ENCODE measurements around the gene TSSK3. TPM values are rescaled to one million over a fixed set of nuclear protein-coding genes. Genes with fewer than 3 reads are reported as not detected.

The TSSK3 gene
- total and polyA plus RNA-seq, 2 donors, result 0.28 to 2.6 TPM

- H3K27me3 ChIP-seq (ENCODE audit: control insufficient read depth in 2 of 2, insufficient read depth in 1 of 2, low read length in 1 of 2), result peaks cover 4 to 15% of the 10 kb centered on the region in 2 donors
- H3K4me3 ChIP-seq (ENCODE audit: low read length in 2 of 2), result no peak overlapping the region
- H3K9me3 ChIP-seq (ENCODE audit: control insufficient read depth in 2 of 2, insufficient read depth in 1 of 2, low read length in 1 of 2), result no peaks in the 10 kb centered on the region
- 94% methylated on average over 1 of the region's 1 CpG for WGBS
- no peak for DNase-seq (ENCODE audit: low read depth in 6 of 9, low spot score in 9 of 9)
- peaks cover 2 to 5% of the 10 kb centered on the region in 2 donors for H3K36me3 ChIP-seq (ENCODE audit: control insufficient read depth in 2 of 2, insufficient read depth in 2 of 2, low read length in 1 of 2)
- H3K27ac ChIP-seq (ENCODE audit: low read depth in 1 of 2, low read length in 1 of 2), result no peak overlapping the region
- H3K4me1 ChIP-seq (ENCODE audit: control insufficient read depth in 2 of 2, insufficient read depth in 2 of 2, low read length in 2 of 2), result peaks cover 12 to 30% of the 10 kb centered on the region in 2 donors
Observed at GRCh38 chr1:32356478-32356877, 5.9 kb upstream of the TSSK3 start.

GRCh38 chr1:32357614-32358013 lies 4.7 kb upstream of the TSSK3 start:
- DNase-seq (ENCODE audit: low read depth in 6 of 9, low spot score in 9 of 9), result no peak
- H3K27ac ChIP-seq (ENCODE audit: low read depth in 1 of 2, low read length in 1 of 2), result no peak overlapping the region
- WGBS, result 90% methylated on average over 6 of the region's 6 CpGs
- peaks cover 10 to 23% of the 10 kb centered on the region in 2 donors for H3K27me3 ChIP-seq (ENCODE audit: control insufficient read depth in 2 of 2, insufficient read depth in 1 of 2, low read length in 1 of 2)
- no peak overlapping the region for H3K4me3 ChIP-seq (ENCODE audit: low read length in 2 of 2)
- H3K36me3 ChIP-seq (ENCODE audit: control insufficient read depth in 2 of 2, insufficient read depth in 2 of 2, low read length in 1 of 2), result peaks cover 2 to 5% of the 10 kb centered on the region in 2 donors
- peaks cover 11 to 25% of the 10 kb centered on the region in 2 donors for H3K4me1 ChIP-seq (ENCODE audit: control insufficient read depth in 2 of 2, insufficient read depth in 2 of 2, low read length in 2 of 2)
- H3K9me3 ChIP-seq (ENCODE audit: control insufficient read depth in 2 of 2, insufficient read depth in 1 of 2, low read length in 1 of 2), result no peaks in the 10 kb centered on the region

- H3K27ac ChIP-seq (ENCODE audit: low read depth in 1 of 2, low read length in 1 of 2), result no peak overlapping the region
- peaks cover 10 to 27% of the 10 kb centered on the region in 2 donors for H3K27me3 ChIP-seq (ENCODE audit: control insufficient read depth in 2 of 2, insufficient read depth in 1 of 2, low read length in 1 of 2)
- peaks cover 6 to 12% of the 10 kb centered on the region in 2 donors for H3K36me3 ChIP-seq (ENCODE audit: control insufficient read depth in 2 of 2, insufficient read depth in 2 of 2, low read length in 1 of 2)
- WGBS, result 95% methylated on average over 3 of the region's 3 CpGs
- no peaks in the 10 kb centered on the region for H3K9me3 ChIP-seq (ENCODE audit: control insufficient read depth in 2 of 2, insufficient read depth in 1 of 2, low read length in 1 of 2)
- H3K4me3 ChIP-seq (ENCODE audit: low read length in 2 of 2), result no peak overlapping the region
- H3K4me1 ChIP-seq (ENCODE audit: control insufficient read depth in 2 of 2, insufficient read depth in 2 of 2, low read length in 2 of 2), result peaks cover 11 to 17% of the 10 kb centered on the region in 2 donors
- DNase-seq (ENCODE audit: low read depth in 6 of 9, low spot score in 9 of 9), result no peak
Observed at GRCh38 chr1:32358435-32358834, 3.9 kb upstream of the TSSK3 start.

GRCh38 chr1:32361308-32361673 lies 1.0 kb upstream of the TSSK3 start:
- no peaks in the 10 kb centered on the region for H3K9me3 ChIP-seq (ENCODE audit: control insufficient read depth in 2 of 2, insufficient read depth in 1 of 2, low read length in 1 of 2)
- H3K27me3 ChIP-seq (ENCODE audit: control insufficient read depth in 2 of 2, insufficient read depth in 1 of 2, low read length in 1 of 2), result peaks cover 10 to 27% of the 10 kb centered on the region in 2 donors
- no peak overlapping the region for H3K27ac ChIP-seq (ENCODE audit: low read depth in 1 of 2, low read length in 1 of 2)
- H3K4me3 ChIP-seq (ENCODE audit: low read length in 2 of 2), result peak overlapping the region in 1 of 2 donors; percentile 40
- H3K4me1 ChIP-seq (ENCODE audit: control insufficient read depth in 2 of 2, insufficient read depth in 2 of 2, low read length in 2 of 2), result peaks cover 11 to 14% of the 10 kb centered on the region in 2 donors
- no peak for DNase-seq (ENCODE audit: low read depth in 6 of 9, low spot score in 9 of 9)
- 73% methylated on average over 35 of the region's 35 CpGs for WGBS
- peaks cover 19 to 27% of the 10 kb centered on the region in 2 donors for H3K36me3 ChIP-seq (ENCODE audit: control insufficient read depth in 2 of 2, insufficient read depth in 2 of 2, low read length in 1 of 2)

DNA sequence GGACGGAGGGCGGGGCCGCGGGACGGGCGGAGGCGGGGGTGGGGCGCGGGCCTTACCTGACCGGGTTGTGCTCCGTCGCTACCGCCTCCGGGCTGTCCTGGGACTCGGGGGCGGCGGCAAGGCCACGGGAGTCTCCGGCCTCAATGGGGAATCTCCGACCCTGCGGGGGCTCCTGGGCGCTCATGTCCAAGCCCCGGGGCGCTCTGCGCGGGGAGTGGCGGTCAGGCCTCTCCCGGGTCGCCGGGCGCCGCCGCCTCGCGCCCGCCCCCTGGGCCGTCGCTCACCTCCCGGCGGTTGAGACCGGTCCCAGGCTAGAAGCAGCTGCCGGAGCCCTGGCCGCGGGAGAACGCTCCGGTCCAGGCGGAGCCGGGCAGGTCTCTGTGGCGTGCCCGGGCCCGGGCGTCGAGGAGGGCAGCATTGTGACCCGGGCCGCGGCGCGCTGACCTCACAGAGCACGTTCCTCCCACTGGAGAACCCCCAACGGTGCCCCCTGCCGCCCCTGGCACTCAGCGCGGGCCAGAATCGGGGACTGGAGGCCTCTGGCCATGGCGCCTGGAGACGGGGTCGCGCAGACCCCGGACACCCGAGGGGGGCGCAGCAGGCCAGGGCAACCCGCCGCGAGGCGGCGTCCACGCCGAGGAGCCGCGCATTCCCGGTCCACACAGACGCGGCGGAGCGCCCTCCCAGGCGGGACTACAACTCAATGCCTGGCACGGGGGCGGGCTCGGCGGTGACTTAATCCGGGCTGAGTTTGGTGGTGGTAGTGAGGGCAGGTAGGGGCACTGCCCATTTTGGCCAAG lies 465 bp upstream of the TSSK3 start:
- Histone ChIP-seq H3K27ac (ENCODE audit: low read depth in 1 of 2, low read length in 1 of 2) (no peak overlapping the region), H3K9me3 (ENCODE audit: control insufficient read depth in 2 of 2, insufficient read depth in 1 of 2, low read length in 1 of 2) (no peaks in the 10 kb centered on the region), H3K4me3 (ENCODE audit: low read length in 2 of 2) (peak overlapping the region in 1 of 2 donors; percentile 40), H3K27me3 (ENCODE audit: control insufficient read depth in 2 of 2, insufficient read depth in 1 of 2, low read length in 1 of 2) (peaks cover 10 to 27% of the 10 kb centered on the region in 2 donors), H3K36me3 (ENCODE audit: control insufficient read depth in 2 of 2, insufficient read depth in 2 of 2, low read length in 1 of 2) (peaks cover 25 to 32% of the 10 kb centered on the region in 2 donors), H3K4me1 (ENCODE audit: control insufficient read depth in 2 of 2, insufficient read depth in 2 of 2, low read length in 2 of 2) (peaks cover 11 to 14% of the 10 kb centered on the region in 2 donors)
- peak in 1 of 9 donors; percentile 30 for DNase-seq (ENCODE audit: low read depth in 6 of 9, low spot score in 9 of 9)
- WGBS, result 5% methylated on average over 91 of the region's 91 CpGs

GRCh38 chr1:32363713-32364112 lies 1.4 kb downstream of the TSSK3 start:
- peaks cover 43 to 49% of the 10 kb centered on the region in 2 donors for H3K36me3 ChIP-seq (ENCODE audit: control insufficient read depth in 2 of 2, insufficient read depth in 2 of 2, low read length in 1 of 2)
- H3K9me3 ChIP-seq (ENCODE audit: control insufficient read depth in 2 of 2, insufficient read depth in 1 of 2, low read length in 1 of 2), result no peaks in the 10 kb centered on the region
- peaks cover 11 to 14% of the 10 kb centered on the region in 2 donors for H3K4me1 ChIP-seq (ENCODE audit: control insufficient read depth in 2 of 2, insufficient read depth in 2 of 2, low read length in 2 of 2)
- peaks cover 10 to 27% of the 10 kb centered on the region in 2 donors for H3K27me3 ChIP-seq (ENCODE audit: control insufficient read depth in 2 of 2, insufficient read depth in 1 of 2, low read length in 1 of 2)
- no peak for DNase-seq (ENCODE audit: low read depth in 6 of 9, low spot score in 9 of 9)
- no peak overlapping the region for H3K4me3 ChIP-seq (ENCODE audit: low read length in 2 of 2)
- H3K27ac ChIP-seq (ENCODE audit: low read depth in 1 of 2, low read length in 1 of 2), result no peak overlapping the region
- WGBS, result 98% methylated on average over 12 of the region's 12 CpGs

GRCh38 chr1:32364836-32365235 lies 2.5 kb downstream of the TSSK3 start:
- Histone ChIP-seq H3K4me3 (ENCODE audit: low read length in 2 of 2) (no peak overlapping the region), H3K27me3 (ENCODE audit: control insufficient read depth in 2 of 2, insufficient read depth in 1 of 2, low read length in 1 of 2) (peaks cover 10 to 27% of the 10 kb centered on the region in 2 donors), H3K36me3 (ENCODE audit: control insufficient read depth in 2 of 2, insufficient read depth in 2 of 2, low read length in 1 of 2) (peaks cover 50 to 56% of the 10 kb centered on the region in 2 donors), H3K4me1 (ENCODE audit: control insufficient read depth in 2 of 2, insufficient read depth in 2 of 2, low read length in 2 of 2) (peaks cover 7 to 10% of the 10 kb centered on the region in 2 donors), H3K27ac (ENCODE audit: low read depth in 1 of 2, low read length in 1 of 2) (no peak overlapping the region), H3K9me3 (ENCODE audit: control insufficient read depth in 2 of 2, insufficient read depth in 1 of 2, low read length in 1 of 2) (no peaks in the 10 kb centered on the region)
- 98% methylated on average over 5 of the region's 5 CpGs for WGBS
- DNase-seq (ENCODE audit: low read depth in 6 of 9, low spot score in 9 of 9), result no peak

DNA sequence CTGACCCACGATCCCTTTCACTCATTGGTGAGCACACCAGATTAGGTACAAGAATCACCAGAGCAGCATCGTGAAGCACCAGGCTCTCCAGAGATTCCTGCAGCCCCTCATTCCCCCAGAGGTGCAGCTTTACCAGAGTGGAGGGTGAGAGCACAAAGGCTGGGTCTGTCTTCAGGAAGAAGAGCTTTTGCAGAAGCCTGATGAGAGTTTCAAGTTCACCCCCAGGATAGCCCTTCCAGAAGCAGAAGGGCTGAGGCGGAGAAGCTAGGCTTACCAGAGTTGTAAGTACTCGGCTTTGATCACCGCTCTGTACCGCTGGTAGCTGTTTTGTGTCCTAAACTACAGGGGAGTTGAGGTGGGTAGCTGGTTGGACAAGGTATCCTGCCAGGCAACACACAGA lies 3.1 kb downstream of the TSSK3 start:
- DNase-seq (ENCODE audit: low read depth in 6 of 9, low spot score in 9 of 9), result no peak
- Histone ChIP-seq H3K4me1 (ENCODE audit: control insufficient read depth in 2 of 2, insufficient read depth in 2 of 2, low read length in 2 of 2) (peaks cover 6% of the 10 kb centered on the region in 2 donors), H3K27me3 (ENCODE audit: control insufficient read depth in 2 of 2, insufficient read depth in 1 of 2, low read length in 1 of 2) (peaks cover 10 to 25% of the 10 kb centered on the region in 2 donors), H3K9me3 (ENCODE audit: control insufficient read depth in 2 of 2, insufficient read depth in 1 of 2, low read length in 1 of 2) (no peaks in the 10 kb centered on the region), H3K36me3 (ENCODE audit: control insufficient read depth in 2 of 2, insufficient read depth in 2 of 2, low read length in 1 of 2) (peaks cover 50 to 56% of the 10 kb centered on the region in 2 donors), H3K4me3 (ENCODE audit: low read length in 2 of 2) (no peak overlapping the region), H3K27ac (ENCODE audit: low read depth in 1 of 2, low read length in 1 of 2) (no peak overlapping the region)
- WGBS, result 97% methylated on average over 6 of the region's 6 CpGs

DNA sequence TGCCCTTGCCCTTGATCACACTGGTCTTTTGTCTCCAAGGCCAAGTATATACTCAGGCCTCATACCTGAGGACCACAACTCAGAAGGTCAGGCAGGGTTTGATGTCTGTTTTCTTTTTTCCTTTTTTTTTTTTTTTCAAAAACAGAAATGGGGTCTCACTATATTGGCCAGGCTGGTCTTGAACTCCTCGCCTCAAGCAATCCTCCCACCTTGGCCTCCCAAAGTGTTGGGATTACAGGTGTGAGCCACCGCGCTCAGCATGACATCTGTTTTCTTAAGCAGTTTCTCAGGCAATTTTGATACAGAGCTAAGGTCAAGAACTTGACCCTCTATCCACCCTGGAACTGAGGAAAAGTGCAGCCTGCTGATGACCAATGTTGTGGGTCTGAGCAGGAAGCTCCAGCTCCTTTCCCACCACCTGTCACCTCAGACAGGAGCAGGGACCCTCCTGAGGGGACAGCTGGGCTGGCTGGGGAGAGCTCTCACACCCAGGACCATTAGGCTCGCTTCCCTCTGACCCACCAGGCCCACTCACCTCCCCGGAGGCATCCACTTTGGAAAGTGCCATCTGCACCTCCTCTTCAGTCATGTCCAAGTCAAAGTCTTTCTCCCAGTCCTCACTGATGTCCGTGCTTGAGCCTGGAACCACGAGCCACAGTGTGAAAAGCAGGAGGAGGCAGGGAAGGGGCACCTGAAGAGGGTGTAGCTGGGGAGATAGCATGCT lies 5.7 kb downstream of the TSSK3 start:
- WGBS, result 98% methylated on average over 7 of the region's 7 CpGs

More for the DNA sequence above, 5.7 kb downstream of the TSSK3 start:
- Histone ChIP-seq H3K36me3 (ENCODE audit: control insufficient read depth in 2 of 2, insufficient read depth in 2 of 2, low read length in 1 of 2) (peaks cover 62 to 68% of the 10 kb centered on the region in 2 donors), H3K9me3 (ENCODE audit: control insufficient read depth in 2 of 2, insufficient read depth in 1 of 2, low read length in 1 of 2) (no peaks in the 10 kb centered on the region), H3K4me1 (ENCODE audit: control insufficient read depth in 2 of 2, insufficient read depth in 2 of 2, low read length in 2 of 2) (peaks cover 0 to 9% of the 10 kb centered on the region in 2 donors), H3K4me3 (ENCODE audit: low read length in 2 of 2) (no peak overlapping the region), H3K27me3 (ENCODE audit: control insufficient read depth in 2 of 2, insufficient read depth in 1 of 2, low read length in 1 of 2) (no peaks in the 10 kb centered on the region), H3K27ac (ENCODE audit: low read depth in 1 of 2, low read length in 1 of 2) (no peak overlapping the region)
- no peak for DNase-seq (ENCODE audit: low read depth in 6 of 9, low spot score in 9 of 9)

Data from thymus (tissue), 11 donors.